AG04449 (cell line): Measurements from ENCODE around the gene WDR38.

ENCODE experiments used
- CTCF ChIA-PET: fragments of 350-600 bp; formaldehyde crosslinking; extraction: SDS; loops from one replicate; lab custom pipeline; 2021; ENCODE audit warnings: antibody characterized with exemption; lab: Yijun Ruan, JAX
- POLR2A ChIA-PET: fragments of 400-600, 350-600 bp; formaldehyde crosslinking; extraction: SDS; loops from one replicate; lab custom pipeline; 2020; ENCODE audit warnings: antibody characterized with exemption, inconsistent platforms; lab: Yijun Ruan, JAX
- DNase-seq: peaks from one replicate; pipeline ENCODE4 v3.0.0-alpha.2; 2010; ENCODE audit warnings: low read depth, low spot score
- H3K4me3 ChIP-seq: 2 replicates; pipeline ENCODE4 v1.5.1; 2011; ENCODE audit warnings: low read depth, mild to moderate bottlenecking, control low read depth, low read length
- CTCF ChIP-seq: IDR thresholded peaks from one replicate; pipeline ENCODE4 v1.5.1; 2011; ENCODE audit warnings: mild to moderate bottlenecking, moderate library complexity, low read length, control low read depth, inconsistent platforms; ENCODE audit not compliant: insufficient read depth; ENCODE audit errors: missing control alignments

The WDR38 gene

DNA sequence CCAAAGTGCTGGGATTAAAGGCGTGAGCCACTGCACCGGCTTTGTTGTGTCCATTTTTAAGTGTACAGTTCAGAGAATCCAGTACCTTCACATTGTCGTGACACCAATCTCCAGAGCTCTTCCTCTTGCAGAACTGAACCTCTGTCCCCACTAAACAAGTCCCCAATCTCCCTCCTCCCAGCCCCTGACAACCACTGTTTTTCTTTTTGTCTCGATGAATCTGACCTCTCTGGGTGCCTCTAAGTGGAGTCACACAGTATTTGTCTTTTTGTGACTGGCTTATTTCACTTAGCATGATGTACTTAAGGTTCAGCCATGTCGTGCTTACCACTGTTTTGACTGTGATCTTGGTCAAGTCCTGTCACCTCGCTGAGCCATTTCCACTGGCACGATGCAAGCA is 1.6 kb downstream of the WDR38 start:
- TF ChIP-seq CTCF: no peak
- POLR2A ChIA-PET: interaction anchor here (0.6 to 1.8 kb wide), 3 partner anchors 14 to 80 kb away, joined by 3 to 7 read pairs (median 3); no protein-coding TSS in a partner anchor
- DNase-seq: no peak

GRCh38 chr9:124855566-124855943 is 2.3 kb downstream of the WDR38 start:
- CTCF ChIA-PET: interaction anchor here (1.0 to 42.1 kb wide), 11 partner anchors 12 to 519 kb away, joined by 3 to 2098 read pairs (median 6); partner anchors contain the start of genes NR6A1 and OLFML2A
- TF ChIP-seq CTCF: no peak
- no peak overlapping the region for H3K4me3 ChIP-seq
- POLR2A ChIA-PET: interaction anchor here (0.7 to 2.1 kb wide), 5 partner anchors 13 to 271 kb away, joined by 3 to 7 read pairs (median 4); no protein-coding TSS in a partner anchor
- DNase-seq: no peak

More for the DNA sequence above, 1.6 kb downstream of the WDR38 start:
- CTCF ChIA-PET: interaction anchor here (0.8 to 42.1 kb wide), 13 partner anchors 10 to 520 kb away, joined by 3 to 2098 read pairs (median 19); partner anchors contain the start of genes NR6A1 and OLFML2A
- H3K4me3 ChIP-seq: no peak overlapping the region

DNA sequence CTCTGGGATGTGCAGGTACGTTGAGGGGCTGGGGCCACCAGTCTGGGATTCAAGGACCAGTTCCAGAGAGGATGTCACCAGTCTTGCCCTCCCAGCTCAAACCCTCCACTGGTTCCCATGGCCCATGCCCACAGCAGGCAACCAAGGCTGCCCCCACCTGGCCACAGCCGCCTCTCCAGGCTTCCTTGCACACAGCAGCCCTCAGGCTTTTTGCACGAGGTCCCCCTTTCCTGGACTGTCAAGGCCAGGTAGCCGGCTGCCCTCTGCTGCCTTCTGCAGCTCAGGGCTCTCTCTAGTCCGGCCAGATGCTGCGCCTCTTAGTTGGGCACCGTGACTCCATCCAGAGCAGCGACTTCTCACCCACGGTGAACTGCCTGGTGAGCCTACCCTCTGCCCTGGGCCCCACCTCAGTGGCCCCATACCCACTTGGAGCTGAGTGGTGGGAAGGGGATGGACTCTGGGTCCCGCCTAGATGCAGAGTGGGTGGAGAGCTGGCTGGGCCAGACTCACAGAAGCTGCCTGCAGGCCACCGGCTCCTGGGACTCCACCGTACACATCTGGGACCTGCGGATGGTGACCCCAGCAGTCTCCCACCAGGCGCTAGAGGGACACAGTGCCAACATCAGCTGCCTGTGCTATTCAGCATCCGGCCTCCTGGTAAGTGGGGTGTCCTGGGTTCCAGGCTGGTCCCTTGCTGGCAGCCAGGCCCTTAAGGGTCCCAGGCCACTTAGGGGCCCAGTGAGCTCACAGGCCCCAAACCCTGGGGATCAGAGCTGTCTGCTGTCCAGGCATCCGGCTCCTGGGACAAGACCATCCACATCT is 2.9 kb downstream of the WDR38 start:
- no peak for DNase-seq
- POLR2A ChIA-PET: interaction anchor here (0.7 to 2.1 kb wide), 5 partner anchors 13 to 271 kb away, joined by 3 to 7 read pairs (median 4); partner anchors contain the start of gene OLFML2A
- H3K4me3 ChIP-seq: no peak overlapping the region
- peak; percentile 60 for TF ChIP-seq CTCF
- CTCF ChIA-PET: interaction anchor here (1.0 to 42.1 kb wide), 11 partner anchors 11 to 518 kb away, joined by 3 to 2098 read pairs (median 6); partner anchors contain the start of genes NR6A1 and OLFML2A

DNA sequence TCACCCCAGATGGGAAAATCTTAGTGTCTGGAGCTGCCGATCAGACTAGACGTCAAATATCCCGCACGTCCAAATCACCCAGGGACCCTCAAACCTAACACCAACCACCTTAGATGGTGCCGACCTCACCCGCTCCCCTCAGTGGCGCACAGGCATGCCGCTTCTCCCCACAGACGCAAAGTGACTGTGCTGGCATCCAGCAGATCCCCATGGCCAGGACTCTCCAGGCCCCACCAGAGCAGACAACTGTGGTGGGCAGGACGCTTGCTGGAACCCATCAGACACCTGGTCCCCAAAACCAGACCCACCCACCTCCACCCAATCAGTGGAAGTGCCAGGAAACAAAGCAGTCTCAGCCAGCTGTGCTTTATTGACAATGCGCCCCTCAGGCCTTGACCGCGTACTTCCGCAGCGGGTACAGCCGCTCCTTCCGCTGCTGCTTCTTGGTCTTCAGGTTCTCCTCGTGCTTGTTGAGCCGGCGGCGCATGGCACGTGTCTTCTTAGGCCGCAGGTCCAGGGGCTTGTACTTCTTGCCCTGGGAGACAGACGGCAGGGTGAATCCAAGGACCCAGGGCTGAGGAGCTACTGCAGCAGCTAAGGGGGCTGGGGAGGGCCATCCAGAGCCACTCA is 4.4 kb downstream of the WDR38 start:
- DNase-seq: no peak
- no peak for TF ChIP-seq CTCF
- ChIA-PET CTCF (interaction anchor here (1.0 to 42.1 kb wide), 3 partner anchors 20 to 516 kb away, joined by 3 to 2098 read pairs (median 276); partner anchors contain the start of genes NR6A1 and OLFML2A), POLR2A (interaction anchor here (2.1 kb wide), 1 partner anchor 78 kb away, joined by 5 read pairs; no protein-coding TSS in a partner anchor)
- H3K4me3 ChIP-seq: no peak overlapping the region

- POLR2A ChIA-PET: no interaction called here
- TF ChIP-seq CTCF: no peak
- CTCF ChIA-PET: interaction anchor here (0.6 to 42.1 kb wide), 5 partner anchors 9 to 515 kb away, joined by 3 to 2098 read pairs (median 4); partner anchors contain the start of genes NR6A1 and OLFML2A
- H3K4me3 ChIP-seq: no peak overlapping the region
- DNase-seq: no peak
These were observed 5.2 kb downstream of the WDR38 start for GRCh38 chr9:124858330-124859046.
